ENCODE measurements around the gene RBM47.
A peak's percentile ranks its signal among the peaks of the same experiment; 100 is the strongest.
"Not testable (repeated sequence)": the region's sequence is repeated elsewhere in the genome, so short reads cannot be mapped to it uniquely, and the experiment has no call there.

RBM47 gene

GRCh38 chr4:40629401-40630334 is at the start of gene RBM47:
RBM47 (minus strand) TSS chr4:40629864; CDS start chr4:40438893, 190,971 bp downstream.
- intact Hi-C loops (cut with DNase I) = no loop called here
- DNase-seq = peak in 9 of 10 donors; percentile 17 to 89 (median 36)

DNA sequence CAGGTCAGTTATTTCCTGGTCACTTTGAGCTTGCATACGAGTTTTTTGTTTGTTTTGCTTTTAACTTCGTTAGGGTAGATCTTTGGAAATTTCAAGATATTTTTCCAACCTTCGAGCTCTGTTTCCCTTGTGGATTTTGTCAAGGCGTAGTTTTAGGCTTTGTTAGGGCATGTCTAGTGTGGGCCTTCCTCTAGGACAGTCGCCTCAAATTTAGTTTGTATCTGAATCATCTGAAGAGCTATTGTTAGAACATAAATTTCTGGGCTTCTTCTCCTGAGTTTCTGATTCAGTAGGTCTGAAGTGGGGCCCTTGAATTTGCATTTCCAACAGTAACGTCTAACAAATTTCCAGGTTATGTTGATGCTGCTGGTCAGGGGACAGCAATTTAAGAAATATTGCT is 48.8 kb upstream of the RBM47 start:
- intact Hi-C loops (cut with DNase I) = no loop called here
- no peak for DNase-seq

GRCh38 chr4:40675166-40675565 is 45.5 kb upstream of the RBM47 start:
- intact Hi-C loops (cut with DNase I) = no loop called here

DNA sequence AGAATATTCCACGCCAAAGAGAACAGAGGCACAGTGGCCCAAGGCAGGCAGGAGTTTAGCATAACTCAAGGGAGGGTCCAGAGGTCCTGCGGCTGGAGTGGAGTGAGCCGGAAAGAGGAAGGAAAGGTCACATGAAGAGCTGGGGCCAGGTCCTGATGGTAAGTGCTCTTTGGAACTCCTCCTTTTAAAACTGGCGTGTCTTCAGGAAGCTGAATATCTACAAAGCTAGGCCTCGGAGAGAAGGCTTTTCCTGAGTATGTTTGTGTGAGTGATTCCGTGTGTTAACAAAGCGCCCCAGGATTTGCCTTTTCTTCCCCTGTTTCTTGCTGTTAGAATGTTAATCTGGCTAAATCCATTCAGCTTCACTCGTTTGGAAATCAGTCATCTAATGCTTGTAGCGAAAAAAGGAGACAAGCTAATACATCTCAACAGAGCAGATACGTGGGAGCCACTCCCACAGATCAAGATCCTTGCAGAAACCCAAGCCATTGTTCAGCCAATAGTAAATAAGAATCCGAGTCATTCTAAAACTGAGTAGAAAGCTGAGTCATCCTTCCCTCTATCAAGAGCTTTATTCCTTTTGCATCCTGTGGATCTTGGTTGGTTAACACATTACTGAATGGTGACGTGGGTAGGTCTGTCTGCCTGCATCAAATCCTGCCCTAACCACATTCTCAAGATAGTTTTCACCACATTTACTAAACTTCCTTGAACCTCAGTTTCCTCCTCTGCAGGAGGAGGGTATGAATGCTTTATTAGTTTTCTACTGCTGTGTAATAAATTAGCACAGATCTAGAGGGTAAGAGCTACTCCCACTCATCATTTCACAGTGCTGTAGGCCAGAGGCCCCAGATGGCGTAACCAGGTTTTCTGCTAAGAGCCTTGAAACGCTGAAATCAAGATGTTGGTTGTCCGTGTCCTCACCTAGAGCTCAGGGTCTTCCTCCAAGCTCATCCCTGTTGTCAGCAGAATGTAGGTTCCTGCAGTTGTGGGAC is 43.2 kb upstream of the RBM47 start:
- no peak for DNase-seq
- intact Hi-C loops (cut with DNase I) = no loop called here

More at GRCh38 chr4:40675166-40675565, 45.5 kb upstream of the RBM47 start:
- DNase-seq = no peak

GRCh38 chr4:40669504-40669903 is 39.8 kb upstream of the RBM47 start:
- peak in 2 of 10 donors; percentile 8 to 53 for DNase-seq
- intact Hi-C loops (cut with DNase I) = no loop called here

- intact Hi-C loops (cut with DNase I) = no loop called here
- DNase-seq = no peak
Measured at GRCh38 chr4:40665842-40666241, 36.2 kb upstream of the RBM47 start.

GRCh38 chr4:40662962-40663604 is 33.4 kb upstream of the RBM47 start:
- DNase-seq = peak in 1 of 10 donors; percentile 28
- intact Hi-C loops (cut with DNase I) = no loop called here

DNA sequence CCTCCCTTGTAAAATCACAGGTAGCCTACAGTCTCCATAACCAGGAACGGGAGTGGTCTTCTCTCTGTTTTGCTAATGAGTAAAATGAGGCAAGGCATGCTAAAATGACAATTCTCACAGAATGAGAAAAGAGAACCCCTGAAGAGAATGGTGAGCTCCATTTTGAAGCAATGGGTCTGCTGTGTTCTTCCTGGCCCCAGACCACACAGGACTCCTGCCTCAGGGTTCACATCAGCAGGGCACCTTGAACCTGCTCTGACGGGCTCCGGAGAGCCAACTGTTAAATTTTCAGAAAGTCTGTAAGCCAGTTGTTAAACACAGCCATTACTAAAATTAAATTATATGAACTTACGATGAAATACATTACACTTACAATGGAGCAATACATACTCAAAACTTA is 32.1 kb upstream of the RBM47 start:
- intact Hi-C loops (cut with DNase I) = no loop called here
- DNase-seq = no peak

DNA sequence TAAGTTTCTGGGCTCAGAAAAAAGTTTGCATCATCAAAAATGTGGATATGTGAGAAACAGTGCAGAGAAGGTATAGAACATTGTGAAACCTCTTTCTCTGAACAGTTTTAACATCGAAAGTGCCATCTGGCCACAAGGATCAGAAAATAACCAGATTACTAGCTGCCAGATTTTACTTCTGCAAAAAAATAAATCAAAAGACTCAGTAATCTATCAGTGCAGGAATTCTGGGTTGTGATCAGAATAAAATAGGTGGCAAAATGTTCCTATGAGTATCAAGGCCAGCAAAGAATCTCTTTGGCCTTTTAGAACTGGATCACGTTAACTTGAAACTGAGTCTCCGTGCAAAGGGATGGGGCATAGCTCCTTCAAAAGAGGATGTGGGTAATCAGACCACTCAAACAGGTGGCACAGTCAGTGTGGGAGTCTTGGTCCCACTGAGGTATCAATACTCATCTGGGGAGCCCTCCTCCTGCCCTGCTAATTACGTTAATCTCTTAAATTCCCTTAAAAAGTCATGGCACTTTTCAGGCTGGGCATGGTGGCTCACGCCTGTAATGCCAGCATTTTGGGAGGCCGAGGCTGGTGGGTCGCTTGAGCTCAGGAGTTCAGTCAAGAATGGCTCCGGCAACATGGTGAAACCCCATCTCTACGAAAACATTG is 26.7 kb upstream of the RBM47 start:
- intact Hi-C loops (cut with DNase I) = no loop called here

DNA sequence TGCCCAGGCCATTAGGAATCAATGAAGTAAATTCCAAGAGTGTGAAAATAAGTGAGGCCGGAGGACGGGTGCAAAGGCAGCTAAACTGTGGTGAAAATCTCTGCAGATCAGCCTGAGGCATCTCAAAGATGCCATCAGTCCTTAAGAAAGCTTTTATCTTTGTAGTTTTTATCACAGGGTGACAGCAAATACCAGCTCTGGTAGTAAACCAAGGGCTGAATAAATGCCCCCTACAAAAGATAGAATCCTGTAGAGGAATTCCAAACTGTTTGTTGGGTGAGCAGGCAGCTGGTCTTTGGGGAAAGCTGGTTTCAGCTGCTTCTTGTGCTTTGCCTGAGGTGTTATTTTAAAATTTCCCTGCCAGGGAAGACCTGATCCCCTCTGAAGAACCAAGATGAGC is 21.6 kb upstream of the RBM47 start:
- DNase-seq = no peak
- intact Hi-C loops (cut with DNase I) = no loop called here

More for the DNA sequence above, 26.7 kb upstream of the RBM47 start:
- peak in 1 of 10 donors; percentile 45 for DNase-seq

DNA sequence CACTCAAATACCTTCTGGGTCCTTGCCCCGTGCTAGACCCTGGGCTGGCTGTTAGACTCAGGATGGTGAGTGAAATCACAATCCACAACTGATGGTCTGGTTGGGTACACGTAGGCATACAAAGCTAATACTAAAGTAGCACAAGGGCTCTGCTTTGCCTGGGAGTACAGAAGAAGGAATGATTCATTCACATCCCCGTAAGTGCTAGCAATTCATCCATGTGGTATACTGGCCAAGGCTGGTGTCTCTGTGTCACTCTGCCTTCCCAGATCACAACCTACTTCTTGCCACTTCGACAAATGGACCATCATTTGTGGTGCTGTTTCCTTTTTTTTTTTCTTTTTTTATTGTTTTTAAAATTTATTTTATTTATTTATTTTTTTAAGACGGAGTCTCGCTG is 19.7 kb upstream of the RBM47 start:
- no peak for DNase-seq
- intact Hi-C loops (cut with DNase I) = no loop called here

DNA sequence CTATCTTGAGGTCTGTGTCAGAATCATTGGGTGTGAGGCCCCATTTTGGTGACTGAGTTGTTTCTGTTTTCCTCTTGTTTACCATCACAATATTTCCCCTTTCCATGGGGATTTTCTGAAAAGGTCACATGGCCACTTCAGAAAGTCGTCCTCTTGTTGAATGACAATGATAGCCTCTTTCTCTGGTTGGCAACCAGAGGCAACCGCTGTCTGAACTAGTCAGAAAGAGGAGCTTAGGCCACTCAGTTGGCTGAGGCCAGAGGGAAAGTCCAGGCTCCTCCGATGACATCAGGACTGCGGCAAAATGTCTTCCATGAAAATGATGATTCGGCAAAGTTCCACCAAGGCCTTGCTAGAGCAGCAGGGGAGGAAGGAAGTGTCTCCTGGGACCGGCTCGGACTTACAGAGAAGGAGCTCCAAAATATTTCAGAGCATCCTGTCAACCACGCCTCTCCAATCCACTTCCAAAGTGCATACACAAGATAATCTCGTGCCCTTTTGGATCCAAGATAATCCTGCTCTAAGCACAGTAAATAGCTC is 19.1 kb upstream of the RBM47 start:
- intact Hi-C loops (cut with DNase I) = no loop called here
- no peak for DNase-seq

- DNase-seq = no peak
- intact Hi-C loops (cut with DNase I) = no loop called here
Measured at GRCh38 chr4:40648131-40648530, 18.5 kb upstream of the RBM47 start.

GRCh38 chr4:40645586-40645985 is 15.9 kb upstream of the RBM47 start:
- intact Hi-C loops (cut with DNase I) = no loop called here
- no peak for DNase-seq

GRCh38 chr4:40632080-40632479 is 2.4 kb upstream of the RBM47 start:
- intact Hi-C loops (cut with DNase I) = no loop called here

GRCh38 chr4:40630335-40631021 is 814 bp upstream of the RBM47 start:
- intact Hi-C loops (cut with DNase I) = no loop called here
- DNase-seq = peak in 2 of 10 donors; percentile 13 to 85

More at GRCh38 chr4:40632080-40632479, 2.4 kb upstream of the RBM47 start:
- DNase-seq = no peak

DNA sequence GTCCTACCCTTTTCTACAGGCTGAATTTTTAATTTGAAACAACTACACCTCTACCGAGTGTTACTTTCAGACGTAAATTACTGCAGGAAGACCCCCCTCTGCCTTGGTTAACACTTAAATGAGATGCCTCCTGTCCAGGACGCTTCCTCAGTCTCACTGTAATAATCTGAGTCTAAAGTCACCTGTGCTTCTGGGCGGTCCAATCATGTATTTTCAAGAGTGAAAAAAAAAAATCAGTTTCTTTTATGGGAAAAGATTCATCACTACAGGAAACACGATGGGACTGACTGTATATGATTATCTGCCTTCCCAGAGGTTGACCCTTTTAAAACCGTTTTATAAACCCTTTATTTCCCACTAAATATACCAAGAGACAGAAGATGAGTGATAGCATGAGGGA is 776 bp downstream of the RBM47 start:
- DNase-seq = no peak
- intact Hi-C loops (cut with DNase I) = no loop called here

- intact Hi-C loops (cut with DNase I); DNase-seq: not testable (repeated sequence)
Measured at GRCh38 chr4:40628407-40628806, 1.3 kb downstream of the RBM47 start.

DNA sequence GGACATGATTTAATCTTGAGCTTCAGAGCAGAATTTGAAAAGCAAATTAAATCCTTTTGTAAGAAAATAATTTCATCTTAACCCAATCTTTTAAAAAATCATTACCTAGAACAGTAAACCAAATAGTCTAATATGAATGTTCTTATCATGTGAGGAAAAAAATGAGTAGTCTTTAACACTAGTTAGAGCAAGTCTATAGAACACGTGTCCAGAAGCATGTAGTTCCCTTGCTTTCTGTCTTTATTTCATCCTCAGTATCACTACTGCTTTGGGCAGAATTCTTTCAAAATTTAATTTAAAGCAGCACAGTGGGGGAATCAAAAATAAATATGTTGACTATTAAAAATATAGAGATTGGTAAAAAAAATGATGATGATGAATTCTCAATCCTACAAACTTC is 2.1 kb downstream of the RBM47 start:
- DNase-seq = no peak
- intact Hi-C loops (cut with DNase I) = no loop called here

Measured in posterior cingulate gyrus (tissue), 11 donors.